ELF-1 (cell line): Measurements from ENCODE around the gene MMP28.

Experiments
- DNase-seq: peaks from one replicate; pipeline ENCODE4 v3.0.0-alpha.2; 2016; ENCODE audit warnings: low read depth, low spot score

Gene MMP28

GRCh38 chr17:35726127-35726952 is 69.1 kb downstream of the MMP28 start:
- DNase-seq = peak; percentile 88

- no peak for DNase-seq
Measured at GRCh38 chr17:35725802-35726126, 69.7 kb downstream of the MMP28 start.

GRCh38 chr17:35725058-35725457 is 70.4 kb downstream of the MMP28 start:
- no peak for DNase-seq

GRCh38 chr17:35723735-35724134 is 71.7 kb downstream of the MMP28 start:
- no peak for DNase-seq

- no peak for DNase-seq
Measured at GRCh38 chr17:35717475-35717874, 78.0 kb downstream of the MMP28 start.

GRCh38 chr17:35716897-35717465 is 78.5 kb downstream of the MMP28 start:
- DNase-seq = no peak

- DNase-seq = no peak
Measured at GRCh38 chr17:35716173-35716572, 79.3 kb downstream of the MMP28 start.
